Fibroblast of skin of left quadriceps (primary cell): ENCODE measurements around the gene BDP1.
"Not testable (repeated sequence)": the region's sequence is repeated elsewhere in the genome, so short reads cannot be mapped to it uniquely, and the experiment has no call there.

Experiments used
- DNase-seq, 2 experiments: peaks; one replicate each; pipeline ENCODE4 v3.0.0-alpha.2; 2013; ENCODE audit warnings: low read depth in 2 of 2

Gene BDP1

GRCh38 chr5:71569748-71570509 is 114.5 kb downstream of the BDP1 start:
- no peak for DNase-seq

- DNase-seq, result not testable (repeated sequence)
These were observed 116.4 kb downstream of the BDP1 start for GRCh38 chr5:71571811-71572210.

- no peak for DNase-seq
These were observed 118.1 kb downstream of the BDP1 start for GRCh38 chr5:71573591-71573990.

GRCh38 chr5:71575588-71575987 is 120.1 kb downstream of the BDP1 start:
- DNase-seq, result not testable (repeated sequence)

DNA sequence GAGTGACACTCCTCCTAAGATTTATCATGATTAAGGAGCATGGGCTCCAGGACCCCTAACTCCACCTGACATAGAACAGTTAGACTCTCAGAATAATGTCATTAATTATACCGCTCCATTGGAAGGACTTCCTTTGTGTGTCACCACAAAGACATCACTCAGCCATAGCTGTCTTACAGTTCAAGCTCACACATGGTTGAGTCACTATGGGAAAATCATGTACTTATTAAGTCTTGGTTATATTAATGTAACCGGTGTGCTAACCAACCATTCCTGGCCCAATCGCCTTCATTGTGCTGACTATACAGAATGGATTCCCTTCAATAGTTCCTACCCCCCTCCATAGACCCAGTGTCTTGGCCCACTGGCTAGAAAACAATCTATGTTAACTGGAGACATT is 120.8 kb downstream of the BDP1 start:
- no peak for DNase-seq

DNA sequence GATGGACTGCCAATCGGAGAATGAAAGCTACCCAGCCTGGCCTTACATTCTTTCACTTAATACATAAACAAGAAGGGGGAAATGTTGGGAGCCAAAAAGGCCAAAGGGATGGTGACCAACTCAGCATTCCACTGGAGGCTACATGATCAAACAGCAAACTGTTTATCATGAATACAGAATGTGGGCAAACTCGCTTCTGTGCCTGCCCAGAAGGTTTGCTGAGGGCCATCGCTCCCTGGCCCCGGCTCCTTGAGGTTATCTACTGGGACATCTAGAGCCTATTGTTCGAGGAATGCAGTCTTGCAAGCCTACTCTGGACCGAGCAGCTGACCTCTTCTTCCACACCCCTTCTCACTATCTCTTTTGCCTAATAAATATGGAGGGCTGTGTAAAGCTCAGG is 122.4 kb downstream of the BDP1 start:
- DNase-seq, result not testable (repeated sequence)

GRCh38 chr5:71582945-71583584 is 127.6 kb downstream of the BDP1 start:
- no peak for DNase-seq

GRCh38 chr5:71586052-71586940 is 130.8 kb downstream of the BDP1 start:
- DNase-seq, result no peak

GRCh38 chr5:71586941-71587765 is 131.7 kb downstream of the BDP1 start, which contains the start of gene MCCC2:
Gene MCCC2 (plus strand): TSS chr5:71587340. CDS start chr5:71587426, 86 bp downstream.
- DNase-seq, result peak; percentile 88 to 89

DNA sequence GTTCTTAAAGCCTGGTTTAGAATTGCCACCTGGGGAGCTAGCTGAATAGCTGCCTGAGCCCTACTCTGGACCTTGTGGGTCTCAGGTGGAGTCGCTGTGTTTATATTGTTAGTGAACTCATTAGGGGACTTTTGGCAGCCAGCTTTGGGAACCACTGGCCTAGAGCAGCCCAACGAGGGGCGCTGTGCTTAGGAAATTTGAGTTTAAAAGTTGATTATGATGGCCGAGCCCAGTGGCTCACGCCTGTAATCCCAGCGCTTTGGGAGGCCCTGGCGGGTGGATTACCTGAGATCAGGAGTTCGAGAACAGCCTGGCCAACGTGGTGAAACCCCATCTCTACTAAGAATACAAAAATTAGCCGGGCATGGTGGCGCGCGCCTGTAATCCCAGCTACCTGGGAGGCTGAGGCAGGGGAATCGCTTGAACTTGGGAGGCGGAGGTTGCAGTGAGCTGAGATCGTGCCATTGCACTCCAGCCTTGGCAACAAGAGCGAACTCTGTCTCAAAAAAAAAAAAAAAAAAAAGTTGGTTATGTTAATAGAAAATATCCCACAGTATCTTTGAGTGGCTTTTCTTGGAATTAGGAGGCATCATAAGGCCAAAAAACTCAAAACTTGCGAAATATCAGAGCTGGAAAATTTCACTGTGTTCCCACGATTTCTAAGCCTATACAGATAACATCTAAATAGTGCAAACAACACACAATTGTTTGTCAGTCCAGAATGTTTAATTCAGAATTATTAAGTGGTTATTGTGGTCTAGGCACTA is 132.5 kb downstream of the BDP1 start:
- no peak for DNase-seq

- DNase-seq, result no peak
These were observed 133.1 kb downstream of the BDP1 start for GRCh38 chr5:71588533-71588885.

DNA sequence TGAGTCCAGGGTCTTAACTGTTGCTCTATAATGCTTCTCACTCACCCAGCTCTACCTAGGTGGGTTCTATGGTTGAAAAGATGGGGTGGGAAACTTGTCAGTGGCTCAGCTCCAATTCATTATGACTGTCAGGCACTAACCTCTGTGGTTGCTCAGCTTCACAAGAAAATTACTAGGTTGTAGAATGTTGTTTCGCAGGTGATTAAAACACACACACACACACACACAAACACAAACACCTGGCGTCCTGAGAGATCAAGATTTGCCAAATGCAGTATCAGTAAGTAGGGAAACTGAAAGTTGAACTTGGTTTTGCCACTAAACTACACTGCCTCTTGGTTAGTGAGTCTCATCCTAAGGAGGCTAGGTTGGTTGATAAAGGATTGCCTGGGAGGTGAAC is 134.5 kb downstream of the BDP1 start:
- no peak for DNase-seq

DNA sequence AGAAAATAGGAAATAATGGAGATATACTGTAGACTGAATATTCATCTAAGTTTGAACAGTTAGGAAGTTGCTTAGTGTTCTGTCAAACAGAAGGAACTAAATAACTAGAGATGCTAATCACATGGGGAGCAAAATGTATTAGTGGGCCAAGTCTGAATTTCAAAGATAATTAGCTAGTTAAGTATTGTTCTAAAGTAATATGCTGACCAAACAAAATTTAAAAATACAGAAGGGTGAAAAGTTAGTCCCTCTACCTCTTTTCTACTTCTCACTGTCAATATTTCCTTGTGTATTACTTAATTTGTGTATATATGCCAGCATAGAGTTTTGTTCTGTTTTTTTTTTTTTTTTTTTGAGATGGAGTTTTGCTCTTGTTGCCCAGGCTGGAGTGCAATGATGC is 135.6 kb downstream of the BDP1 start:
- DNase-seq, result no peak

DNA sequence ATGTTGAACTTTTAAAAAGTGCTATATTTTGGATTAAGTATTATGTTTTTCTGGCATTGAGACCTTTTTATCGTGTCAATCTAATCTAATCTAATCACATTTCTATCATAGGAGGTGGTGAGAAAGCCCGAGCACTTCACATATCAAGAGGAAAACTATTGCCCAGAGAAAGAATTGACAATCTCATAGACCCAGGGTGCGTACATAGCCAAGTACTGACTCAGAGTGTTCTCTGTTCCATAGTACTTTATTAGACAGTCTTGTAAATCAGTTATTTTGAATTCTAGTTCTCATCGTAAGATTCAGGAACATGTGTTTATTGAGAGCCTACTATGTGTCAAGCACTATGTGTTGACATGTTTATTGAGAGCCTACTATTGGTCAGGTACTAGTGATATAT is 140.7 kb downstream of the BDP1 start:
- no peak for DNase-seq

GRCh38 chr5:71597001-71597400 is 141.6 kb downstream of the BDP1 start:
- no peak for DNase-seq

DNA sequence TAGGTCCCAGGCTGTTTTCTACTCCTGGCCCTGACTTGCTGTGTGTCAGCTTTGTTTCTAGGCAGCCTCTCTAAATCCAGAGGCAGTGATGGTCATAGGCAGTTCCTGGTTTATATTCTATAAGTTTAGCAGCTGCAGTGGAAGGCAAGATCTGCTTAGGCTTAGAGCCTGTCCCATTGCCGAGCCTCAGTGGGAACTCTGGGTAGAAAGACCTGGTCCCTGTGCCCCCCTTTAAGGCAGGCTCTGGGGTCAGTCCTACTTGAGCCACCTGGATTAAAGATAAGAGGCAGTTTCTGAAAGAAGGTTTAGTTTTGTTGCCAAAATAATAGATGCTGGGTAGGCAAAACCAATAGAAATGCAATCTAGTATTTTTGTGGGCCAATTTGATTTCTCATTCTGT is 145.3 kb downstream of the BDP1 start:
- no peak for DNase-seq

GRCh38 chr5:71601222-71602026 is 146.0 kb downstream of the BDP1 start:
- DNase-seq, result peak; percentile 79 to 81

- DNase-seq, result not testable (repeated sequence)
These were observed 154.5 kb downstream of the BDP1 start for GRCh38 chr5:71609916-71610315.

DNA sequence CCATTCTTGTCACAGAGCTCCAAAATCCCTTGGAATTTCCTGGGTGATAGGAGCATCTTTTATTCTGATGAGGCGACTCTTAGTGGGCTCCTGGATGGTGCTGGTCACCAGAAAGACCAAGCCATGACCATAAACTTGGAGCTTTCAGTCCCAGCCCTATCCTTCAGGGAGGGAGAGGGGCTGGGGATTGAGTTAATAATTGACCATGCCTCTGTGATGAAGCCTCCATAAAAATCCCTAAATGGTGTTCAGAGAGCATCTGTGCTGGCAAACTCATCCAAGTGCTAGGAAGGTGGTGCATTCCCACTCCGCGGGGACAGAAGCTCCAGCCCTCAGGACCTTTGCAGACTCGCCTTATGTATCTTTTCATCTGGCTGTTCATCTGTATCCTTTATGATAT is 160.4 kb downstream of the BDP1 start:
- no peak for DNase-seq
